Adrenal gland (tissue), 5 donors: ENCODE results near the gene PDLIM7.

ENCODE experiments used
- POLR2A ChIP-seq, 2 donors: fragments of 450-650 bp; IDR thresholded peaks; one replicate each; pipeline ENCODE4 v1.6.1; 2017; ENCODE audit warnings: antibody characterized with exemption in 2 of 2, mild to moderate bottlenecking in 2 of 2, moderate library complexity in 1 of 2
- TF ChIP-seq, protein P1 (sequence below), 6 experiments: fragments of 450-650 bp in 4 of 6; fragments of 200-600 bp in 2 of 6; sonication (generic) in 1 of 6; IDR thresholded peaks; 1 replicate in 5 of 6; 2 replicates in 1 of 6; pipeline versions ENCODE4 v1.5.1 to v1.8.0; 2016 to 2021; ENCODE audit warnings: antibody characterized with exemption in 6 of 6, mild to moderate bottlenecking in 2 of 6, moderate library complexity in 1 of 6
- donor health status: DM: no; HTN: no; CAD: no.

DNA sequence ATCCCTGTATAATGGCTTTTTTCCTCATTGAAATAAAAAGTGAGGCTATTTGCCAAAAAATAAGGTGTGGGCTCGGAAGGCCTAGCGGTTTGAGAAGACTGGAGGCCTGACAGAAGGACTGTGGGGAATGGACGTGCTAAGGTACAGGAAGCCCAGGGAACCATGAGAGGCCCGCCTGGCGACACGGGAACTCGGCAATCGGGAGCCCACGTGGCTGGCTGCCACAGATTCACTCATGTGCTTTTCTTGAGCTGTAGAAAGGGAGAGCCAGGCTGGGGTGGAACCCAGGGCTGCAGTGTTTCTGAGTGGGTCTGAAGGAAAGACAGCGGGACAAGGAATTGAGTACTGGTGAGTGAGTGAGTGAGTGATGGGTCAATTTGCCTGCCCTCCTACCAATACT is 31.2 kb upstream of the PDLIM7 start:
- TF ChIP-seq, protein P1, sequence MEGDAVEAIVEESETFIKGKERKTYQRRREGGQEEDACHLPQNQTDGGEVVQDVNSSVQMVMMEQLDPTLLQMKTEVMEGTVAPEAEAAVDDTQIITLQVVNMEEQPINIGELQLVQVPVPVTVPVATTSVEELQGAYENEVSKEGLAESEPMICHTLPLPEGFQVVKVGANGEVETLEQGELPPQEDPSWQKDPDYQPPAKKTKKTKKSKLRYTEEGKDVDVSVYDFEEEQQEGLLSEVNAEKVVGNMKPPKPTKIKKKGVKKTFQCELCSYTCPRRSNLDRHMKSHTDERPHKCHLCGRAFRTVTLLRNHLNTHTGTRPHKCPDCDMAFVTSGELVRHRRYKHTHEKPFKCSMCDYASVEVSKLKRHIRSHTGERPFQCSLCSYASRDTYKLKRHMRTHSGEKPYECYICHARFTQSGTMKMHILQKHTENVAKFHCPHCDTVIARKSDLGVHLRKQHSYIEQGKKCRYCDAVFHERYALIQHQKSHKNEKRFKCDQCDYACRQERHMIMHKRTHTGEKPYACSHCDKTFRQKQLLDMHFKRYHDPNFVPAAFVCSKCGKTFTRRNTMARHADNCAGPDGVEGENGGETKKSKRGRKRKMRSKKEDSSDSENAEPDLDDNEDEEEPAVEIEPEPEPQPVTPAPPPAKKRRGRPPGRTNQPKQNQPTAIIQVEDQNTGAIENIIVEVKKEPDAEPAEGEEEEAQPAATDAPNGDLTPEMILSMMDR (IDR thresholded peaks at IDR 0.05): no peak
- no peak for TF ChIP-seq POLR2A (IDR thresholded peaks at IDR 0.05)
